Measurements from ENCODE around the gene CCDC88B.

Gene CCDC88B

DNA sequence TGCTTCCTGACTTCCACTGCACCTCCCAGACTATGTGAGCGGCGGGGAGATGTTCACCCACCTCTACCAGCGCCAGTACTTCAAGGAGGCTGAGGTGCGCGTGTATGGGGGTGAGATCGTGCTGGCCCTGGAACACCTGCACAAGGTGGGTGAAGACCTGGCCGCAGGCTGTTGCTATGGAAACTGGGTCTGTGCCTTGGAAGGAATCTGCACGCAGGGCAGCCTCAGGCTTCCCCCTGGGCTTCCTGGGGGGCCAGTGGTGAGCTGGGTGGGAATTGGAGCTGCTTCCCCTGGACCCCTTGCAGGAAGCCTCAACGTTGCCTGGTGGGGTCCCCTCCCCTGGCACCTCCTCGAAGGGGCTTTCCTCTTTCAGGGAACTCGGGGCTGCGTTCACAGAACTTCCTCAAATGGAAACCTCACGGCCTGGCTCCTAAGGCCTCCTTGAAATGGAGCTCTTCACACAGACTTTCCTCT lies 20.5 kb downstream of the CCDC88B start:
- peak in 1 of 6 experiments; percentile 45 for DNase-seq

DNA sequence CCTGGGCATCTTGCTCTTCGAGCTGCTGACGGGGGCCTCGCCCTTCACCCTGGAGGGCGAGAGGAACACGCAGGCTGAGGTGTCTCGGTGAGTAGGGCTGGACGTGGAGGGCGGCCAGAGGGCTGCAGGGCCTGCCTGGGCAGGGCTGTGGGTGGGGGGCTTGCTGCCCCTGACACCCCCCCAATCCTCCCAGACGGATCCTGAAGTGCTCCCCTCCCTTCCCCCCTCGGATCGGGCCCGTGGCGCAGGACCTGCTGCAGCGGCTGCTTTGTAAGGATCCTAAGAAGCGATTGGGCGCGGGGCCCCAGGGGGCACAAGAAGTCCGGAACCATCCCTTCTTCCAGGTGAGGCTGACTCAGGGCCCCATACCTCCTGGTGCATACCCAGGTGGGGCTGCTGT lies 21.7 kb downstream of the CCDC88B start:
- no peak for DNase-seq

DNA sequence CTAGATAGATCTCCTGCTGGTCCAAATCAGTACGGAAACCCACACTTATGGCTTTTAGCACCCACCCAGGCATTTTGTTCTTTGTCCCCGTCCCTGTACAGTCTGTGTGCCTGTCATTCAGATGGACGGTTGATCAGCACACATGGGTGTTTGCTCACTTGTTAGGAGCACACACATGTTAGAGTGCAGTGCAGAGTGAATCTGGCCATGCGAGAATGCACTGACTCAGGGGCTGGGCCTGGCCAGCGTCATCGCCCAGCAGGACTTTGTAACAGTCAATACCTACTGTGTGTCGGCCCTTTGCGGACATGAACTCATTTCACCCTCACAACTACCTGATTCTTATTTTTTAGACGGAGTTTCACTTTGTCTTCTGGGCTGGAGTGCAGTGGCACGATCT lies 22.3 kb downstream of the CCDC88B start:
- DNase-seq: no peak

DNA sequence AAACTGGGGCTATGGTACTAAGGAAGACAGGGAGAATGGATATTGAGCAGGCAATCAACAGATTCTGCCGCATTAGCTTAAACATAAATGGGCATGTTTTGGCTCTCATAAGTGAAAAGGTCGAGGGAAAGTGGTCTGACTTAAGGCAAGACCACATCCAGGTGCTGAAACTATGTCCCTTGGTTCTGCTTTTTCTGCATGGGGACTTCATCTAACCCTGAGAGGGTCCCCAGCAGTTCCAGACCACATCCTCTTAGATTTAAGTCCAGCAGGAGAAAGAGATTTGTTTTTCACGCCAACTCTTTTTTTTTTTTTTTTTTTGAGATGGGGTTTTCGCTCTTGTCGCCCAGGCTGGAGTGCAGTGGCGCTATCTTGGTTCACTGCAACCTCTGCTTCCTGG lies 24.4 kb downstream of the CCDC88B start:
- DNase-seq: no peak

DNA sequence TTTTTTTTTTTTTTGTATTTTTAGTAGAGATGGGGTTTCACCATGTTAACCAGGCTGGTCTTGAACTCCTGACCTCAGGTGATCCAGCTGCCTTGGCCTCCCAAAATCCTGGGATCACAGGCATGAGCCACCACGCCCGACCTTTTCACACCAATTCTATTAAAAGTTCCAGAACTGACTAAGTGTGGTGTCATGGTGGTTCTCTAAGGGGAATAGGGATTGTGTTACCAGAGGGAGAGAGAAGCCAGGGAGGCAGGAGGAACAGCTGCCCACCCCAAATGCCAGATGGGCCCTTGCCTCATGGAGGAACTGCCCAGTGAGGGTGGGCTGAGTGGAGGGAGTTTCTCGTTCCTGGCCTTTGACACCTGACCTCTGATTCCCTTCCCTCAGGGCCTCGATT lies 24.9 kb downstream of the CCDC88B start:
- DNase-seq: no peak

DNA sequence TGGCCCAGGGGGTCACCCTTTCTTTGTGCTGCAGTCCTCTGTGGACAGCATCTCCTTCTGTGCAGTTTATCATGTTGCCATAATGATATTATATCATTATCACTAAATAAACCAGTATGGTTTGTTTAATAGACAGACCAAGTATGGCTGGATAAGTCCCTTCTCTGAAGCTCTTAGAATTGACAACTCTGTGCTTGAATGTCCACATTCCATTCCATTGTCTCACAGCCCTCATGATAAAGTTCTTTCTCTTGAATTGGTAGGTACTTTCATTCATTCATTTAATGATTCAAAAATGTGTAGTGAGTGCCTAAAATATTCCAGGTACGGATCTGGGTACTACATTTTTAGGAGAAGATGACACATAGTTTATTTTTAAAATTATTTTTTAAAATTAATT lies 26.7 kb downstream of the CCDC88B start:
- no peak for DNase-seq

DNA sequence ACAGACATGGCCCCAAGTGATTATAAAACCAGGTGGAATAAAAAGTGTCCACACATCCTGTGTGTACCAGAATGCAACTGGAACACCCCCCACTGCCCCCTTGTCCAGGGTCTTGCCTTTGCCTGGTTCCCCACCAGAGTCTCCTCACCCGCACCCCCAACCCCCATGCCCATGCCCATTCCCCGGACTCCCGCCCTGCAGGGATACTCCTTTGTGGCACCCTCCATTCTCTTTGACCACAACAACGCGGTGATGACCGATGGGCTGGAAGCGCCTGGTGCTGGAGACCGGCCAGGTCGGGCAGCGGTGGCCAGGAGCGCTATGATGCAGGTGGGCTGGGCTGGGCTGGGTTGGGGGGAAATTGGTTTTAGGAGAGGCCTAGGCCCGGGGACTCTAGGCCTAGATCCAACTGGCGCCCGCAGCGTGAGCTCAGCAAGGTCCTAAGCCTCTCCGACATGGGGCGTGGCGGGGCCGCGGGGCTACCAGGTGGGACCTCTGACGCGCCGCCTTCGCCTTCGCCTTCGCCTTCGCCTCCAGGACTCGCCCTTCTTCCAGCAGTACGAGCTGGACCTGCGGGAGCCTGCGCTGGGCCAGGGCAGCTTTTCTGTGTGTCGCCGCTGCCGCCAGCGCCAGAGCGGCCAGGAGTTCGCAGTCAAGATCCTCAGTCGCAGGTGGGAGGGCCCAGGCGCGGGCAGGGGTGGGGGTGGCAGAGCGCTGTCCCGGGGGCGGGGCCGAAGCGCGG lies 28.1 kb downstream of the CCDC88B start:
- DNase-seq: no peak

DNA sequence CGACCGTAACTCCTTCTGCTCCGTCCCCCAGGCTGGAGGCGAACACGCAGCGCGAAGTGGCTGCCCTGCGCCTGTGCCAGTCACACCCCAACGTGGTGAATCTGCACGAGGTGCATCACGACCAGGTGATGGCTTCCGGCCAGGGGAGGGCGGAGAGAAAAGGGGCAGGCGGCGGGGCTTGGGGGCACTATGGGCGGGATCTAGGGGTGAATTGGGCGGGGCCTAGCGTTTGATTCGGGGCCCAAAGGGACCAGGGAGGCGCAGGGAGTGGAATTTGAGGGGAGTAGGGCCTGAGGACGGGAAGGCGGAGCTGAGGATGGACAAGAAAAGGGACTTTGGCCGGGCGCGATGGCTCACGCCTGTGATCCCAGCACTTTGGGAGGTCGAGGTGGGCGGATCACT lies 28.7 kb downstream of the CCDC88B start:
- DNase-seq: no peak

DNA sequence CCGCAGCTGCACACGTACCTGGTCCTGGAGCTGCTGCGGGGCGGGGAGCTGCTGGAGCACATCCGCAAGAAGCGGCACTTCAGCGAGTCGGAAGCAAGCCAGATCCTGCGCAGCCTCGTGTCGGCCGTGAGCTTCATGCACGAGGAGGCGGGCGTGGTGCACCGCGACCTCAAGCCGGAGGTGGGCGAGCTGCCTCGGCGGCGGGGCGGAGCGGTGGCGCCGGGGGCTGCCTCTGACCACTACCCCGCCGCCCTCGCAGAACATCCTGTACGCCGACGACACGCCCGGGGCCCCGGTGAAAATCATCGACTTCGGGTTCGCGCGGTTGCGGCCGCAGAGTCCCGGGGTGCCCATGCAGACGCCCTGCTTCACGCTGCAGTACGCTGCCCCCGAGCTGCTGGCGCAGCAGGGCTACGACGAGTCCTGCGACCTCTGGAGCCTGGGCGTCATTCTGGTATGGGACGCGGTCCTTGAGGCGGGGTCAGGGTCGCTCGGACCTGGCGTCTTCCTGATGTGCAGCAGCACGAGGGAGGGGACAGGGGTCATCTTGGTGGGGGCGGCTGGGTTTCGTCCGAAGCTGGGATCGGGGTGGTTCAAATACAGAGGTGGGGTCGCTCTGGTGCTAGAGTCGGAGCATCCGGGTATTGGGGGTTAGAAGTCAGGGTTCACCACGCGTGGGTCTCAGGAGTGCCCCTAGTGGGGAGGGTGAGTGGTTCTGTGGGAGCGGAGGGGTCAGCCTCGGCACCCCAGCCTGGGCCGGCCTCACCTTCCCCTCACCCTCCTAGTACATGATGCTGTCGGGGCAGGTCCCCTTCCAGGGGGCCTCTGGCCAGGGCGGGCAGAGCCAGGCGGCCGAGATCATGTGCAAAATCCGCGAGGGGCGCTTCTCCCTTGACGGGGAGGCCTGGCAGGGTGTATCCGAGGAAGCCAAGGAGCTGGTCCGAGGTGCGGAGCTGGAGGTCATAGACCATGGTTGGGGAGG lies 29.7 kb downstream of the CCDC88B start:
- no peak for DNase-seq

DNA sequence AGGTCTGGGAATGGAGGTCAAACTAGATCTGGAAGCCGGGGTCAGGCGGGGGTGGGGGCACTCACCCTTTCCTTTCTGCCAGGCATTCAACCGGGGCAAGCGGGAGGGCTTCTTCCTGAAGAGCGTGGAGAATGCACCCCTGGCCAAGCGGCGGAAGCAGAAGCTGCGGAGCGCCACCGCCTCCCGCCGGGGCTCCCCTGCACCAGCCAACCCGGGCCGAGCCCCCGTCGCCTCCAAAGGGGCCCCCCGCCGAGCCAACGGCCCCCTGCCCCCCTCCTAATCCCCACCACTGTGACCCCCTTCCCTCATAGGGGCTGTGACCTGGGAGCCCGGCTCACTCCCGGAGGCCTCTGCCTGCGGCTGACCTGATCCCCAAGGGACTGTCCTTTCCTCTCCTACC lies 31.2 kb downstream of the CCDC88B start:
- no peak for DNase-seq

DNA sequence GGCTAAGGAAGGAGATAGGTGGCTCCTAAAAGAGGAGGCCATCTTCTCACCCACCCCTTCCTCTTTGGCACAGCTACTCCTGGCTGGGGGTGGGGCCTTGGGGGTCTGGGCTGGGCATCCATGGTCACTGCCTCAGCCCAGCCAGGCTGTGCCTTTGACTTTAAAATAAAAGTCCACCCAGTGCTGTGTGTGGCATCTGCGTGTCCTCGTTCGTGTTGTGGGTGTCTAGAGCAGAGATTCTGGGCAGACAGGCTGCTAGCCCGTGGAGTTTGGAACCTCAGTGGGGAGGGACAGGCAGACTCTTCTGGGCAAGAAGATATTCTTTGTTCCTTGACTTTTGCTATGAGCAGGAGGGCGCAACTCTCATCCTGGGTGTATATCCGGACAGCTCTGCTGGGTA lies 32.0 kb downstream of the CCDC88B start:
- DNase-seq: no peak

DNA sequence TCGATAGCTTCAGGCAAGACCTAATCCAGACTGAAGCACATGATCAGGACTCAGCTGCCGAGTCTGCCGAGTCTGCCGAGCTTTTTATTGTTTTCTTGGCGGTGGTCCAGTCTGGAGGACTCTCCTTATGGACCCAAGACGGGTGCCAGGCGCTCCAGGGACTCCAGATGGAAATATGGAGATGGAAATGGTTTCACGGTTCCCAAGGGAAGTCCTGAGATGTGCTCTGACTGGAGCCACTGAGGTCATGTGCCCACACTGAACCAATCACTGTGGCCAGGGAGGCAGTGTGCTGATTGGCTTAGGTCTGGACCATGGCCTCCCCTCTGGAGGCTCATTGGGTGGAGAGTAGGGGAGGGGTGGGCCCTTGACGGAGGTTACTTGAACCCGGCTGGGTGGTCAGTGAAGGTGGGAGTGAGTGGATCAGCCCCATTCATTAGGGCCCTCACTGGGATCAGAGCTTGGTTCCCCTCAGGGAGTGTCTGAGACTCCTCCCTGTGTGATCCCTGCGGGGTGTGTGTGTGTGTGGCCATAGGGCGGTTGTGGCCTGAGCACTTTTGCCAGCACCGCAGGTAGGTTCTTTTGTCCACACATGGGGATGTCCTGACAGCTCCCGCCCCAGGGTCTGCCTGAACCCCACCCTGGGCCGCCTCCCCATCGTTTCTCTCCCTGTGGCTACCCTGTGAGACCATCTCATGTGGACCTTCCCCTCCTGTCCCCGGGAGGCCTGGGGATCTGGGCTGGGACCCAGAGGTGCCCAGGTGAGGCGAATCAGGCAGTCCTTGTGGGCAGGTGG lies 33.0 kb downstream of the CCDC88B start:
- DNase-seq: no peak

DNA sequence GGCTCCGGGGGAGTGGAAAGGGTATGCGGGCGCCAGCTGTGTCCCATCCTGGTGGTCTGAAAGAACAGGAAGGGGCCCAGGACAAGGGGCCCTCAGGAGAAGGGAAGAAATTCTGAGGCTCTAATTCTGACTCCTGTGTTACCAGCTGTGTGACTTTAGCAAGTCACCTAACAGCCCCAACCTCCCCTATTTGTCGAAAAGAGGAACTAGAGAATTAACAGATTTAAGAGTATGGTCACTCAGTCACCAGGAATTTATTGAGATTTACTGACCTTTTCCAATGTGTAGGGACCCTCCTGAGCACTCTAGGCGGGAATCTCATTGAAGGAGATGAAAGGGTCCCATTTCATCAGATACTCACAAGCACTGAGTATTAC lies 33.6 kb downstream of the CCDC88B start:
- no peak for DNase-seq

DNA sequence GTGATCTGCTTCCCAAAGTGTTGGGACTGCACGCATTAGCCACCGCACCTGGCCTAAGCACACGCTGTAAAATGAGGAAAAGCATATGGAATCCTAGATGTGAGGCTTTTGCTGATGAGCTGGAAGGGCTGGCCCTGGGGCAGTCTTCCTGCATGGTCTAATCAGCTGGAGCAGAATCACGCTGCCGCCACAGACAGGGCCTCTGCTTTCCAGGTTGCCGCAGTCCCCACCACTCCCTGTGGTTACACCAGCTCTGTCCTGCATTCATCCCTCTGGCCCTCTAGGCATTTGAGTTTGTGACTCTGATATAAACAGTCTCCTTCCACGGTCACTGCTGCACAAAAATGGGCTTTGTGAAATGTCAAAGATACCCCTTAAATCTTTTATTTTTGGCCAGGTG lies 36.1 kb downstream of the CCDC88B start:
- no peak for DNase-seq

DNA sequence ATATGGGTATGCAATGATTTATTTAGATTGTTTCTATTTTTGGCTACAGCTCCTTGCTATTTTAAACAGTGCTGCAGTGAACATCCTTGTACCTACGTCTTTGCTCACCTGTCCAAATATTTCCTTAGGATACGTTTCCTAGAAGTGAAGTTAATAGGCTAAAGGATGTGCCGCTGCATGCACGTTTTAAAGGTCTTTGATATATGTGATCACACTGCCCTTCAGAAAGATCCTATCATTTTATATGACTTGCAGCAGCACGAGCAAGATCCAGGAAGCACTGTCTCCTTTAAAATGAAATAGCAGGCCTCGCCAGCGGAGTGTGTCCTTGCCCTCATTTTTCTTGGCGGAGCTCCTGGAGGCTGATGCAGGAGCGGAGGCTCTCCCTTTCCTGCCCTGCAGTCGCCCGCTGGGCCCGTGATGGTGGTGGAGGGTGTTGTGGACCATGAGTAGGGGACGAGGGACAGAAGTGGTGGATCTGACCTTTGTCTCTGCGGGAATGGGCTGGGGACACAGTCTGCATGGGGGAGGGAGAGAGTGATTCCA lies 38.4 kb downstream of the CCDC88B start:
- no peak for DNase-seq

DNA sequence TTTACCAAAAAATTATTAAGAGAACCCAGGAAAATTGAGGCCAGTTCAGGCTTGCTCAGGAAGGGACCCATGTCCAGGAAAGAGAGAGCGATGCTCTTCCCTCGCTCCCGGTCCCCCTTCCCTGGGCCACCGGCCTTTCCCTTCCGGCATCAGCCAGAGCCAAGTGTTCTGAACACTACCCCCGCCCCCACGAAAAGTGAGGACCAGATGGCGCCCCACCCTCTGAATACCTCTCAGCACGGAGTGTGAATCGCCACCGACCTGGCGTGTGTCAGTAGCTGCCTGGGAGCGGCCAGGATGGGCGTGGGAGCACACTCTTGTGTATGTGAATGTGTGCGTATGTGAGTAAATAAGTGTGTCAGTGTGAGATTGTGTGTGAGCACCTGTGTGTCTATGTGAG lies 39.2 kb downstream of the CCDC88B start:
- no peak for DNase-seq

DNA sequence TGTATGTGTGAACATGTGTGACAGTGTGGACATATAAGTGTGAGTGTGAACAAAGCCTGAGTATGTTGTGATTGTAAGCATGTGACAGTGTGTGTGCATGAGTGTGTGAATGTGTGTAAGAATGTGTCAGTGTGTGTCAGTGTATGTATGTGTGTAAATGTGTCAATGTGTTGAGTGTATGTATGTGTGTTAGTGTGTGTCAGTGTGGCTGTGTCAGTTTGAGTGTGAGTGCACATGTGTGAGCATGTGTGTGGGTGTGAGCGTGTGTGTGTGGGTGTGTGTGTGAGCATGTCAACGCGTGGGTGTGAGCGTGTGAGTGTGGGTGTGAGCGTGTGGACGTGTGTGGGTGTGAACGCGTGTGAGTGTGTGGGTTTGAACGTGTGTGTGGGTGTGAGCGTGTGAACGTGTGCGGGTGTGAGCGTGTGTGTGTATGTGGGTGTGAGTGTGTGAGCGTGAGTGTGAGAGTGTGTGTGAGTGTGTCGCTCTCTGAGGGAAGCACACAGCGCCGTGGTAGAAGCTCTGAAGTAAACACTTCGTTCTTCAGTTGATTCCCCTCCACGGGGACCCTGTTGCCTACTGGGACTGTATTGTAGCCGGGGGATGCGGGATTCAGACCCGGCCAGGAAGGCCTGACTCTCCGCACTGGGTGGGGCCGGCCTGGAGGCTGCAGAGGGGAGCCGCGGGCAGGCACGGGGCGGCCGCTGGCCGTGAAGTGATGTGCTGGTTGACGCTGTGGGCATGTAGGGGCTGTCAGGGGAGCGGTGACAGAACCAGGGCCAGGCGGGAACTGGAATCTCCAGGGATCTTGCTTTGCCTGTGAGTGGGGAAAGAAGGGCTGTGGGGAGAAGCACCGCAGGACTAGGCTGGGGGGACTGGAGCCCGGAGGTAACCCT lies 40.1 kb downstream of the CCDC88B start:
- no peak for DNase-seq

DNA sequence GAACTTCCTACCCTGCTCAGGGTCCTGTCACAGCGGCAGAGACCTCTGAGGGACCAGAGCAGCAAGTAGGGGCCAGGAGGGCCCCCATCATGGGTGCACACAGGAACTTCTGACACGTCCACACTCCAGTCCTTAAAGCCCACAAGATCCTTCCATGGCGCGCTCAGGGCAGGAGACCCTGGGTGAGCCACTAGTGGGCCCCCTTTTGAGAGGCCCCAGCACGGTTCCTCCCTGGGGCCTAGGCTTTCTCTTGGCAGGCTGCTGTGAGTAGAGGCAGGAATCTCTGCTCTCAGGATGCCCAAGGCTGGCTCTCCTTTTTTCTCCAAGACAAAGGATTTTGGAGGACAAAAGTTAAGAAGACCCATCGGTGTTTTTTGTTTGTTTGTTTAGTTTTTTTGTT lies 41.3 kb downstream of the CCDC88B start:
- no peak for DNase-seq

DNA sequence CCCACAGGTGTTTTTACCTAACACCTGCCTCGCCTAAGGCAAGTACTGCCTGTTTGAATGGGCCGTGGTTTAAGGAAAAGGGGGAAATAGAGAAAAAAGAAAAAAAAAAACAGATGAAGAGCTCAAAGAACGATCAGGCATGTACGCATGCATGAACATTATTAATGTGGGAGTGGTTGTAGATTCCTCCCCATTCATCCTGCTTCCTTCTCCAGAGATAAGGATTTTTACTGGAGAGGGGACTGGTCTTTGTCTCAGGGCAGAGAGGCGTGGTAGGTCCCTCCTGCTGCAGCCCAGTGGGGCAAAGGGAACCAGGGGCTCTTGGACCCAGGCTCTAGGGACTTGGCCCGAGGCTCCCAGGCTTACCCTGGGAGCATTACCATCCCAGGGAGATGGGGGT lies 42.0 kb downstream of the CCDC88B start:
- no peak for DNase-seq

DNA sequence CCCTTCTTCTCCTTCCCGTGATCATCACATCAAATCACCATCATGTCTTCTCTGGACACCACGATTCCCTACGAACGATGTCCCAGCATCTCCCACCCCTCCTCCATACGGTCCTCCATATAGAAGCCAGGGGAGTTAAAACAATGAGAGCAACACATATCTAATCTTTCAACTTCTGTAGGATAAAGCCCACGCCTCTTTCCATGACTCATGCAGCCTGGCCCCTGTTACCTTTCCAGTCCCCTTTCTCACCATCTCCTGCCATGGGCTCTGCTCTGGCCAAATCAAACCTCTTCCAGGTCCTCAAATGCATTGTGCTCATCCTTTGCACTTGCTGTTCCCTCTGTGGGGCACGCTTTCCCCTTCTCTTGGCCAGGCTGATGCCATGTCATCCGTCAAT lies 42.6 kb downstream of the CCDC88B start:
- no peak for DNase-seq

DNA sequence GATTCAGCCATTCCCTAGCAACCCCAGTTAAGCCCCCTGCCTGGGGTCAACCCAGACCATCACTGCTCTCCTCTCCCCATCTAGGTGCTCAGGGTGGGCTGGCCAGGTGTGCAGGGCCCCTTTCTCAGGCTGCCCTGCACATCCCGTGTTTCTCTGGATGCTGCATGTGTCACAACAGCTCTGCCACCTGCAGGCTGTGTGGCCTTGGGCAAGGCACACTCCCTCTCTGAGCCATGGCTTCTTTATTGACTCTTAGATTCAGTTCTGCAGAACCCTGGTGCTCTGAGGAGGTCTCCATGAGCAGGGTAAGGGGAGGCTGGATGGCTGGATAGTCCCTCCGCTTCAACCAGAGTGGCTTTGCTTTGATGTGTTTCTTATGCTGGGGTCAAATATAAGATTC lies 43.6 kb downstream of the CCDC88B start:
- DNase-seq: no peak
